ENCODE data around the gene CARMIL1.

The CARMIL1 gene

GRCh38 chr6:25450469-25451198, 171.5 kb downstream of the CARMIL1 start:
- Histone ChIP-seq H3K4me3 (peak overlapping the region in 1 of 7 experiments; percentile 4), H3K27ac (peak overlapping the region in 4 of 21 experiments; percentile 45 to 75 (median 52))

- Histone ChIP-seq H3K4me3 (peak overlapping the region in 2 of 7 experiments; percentile 4 to 5), H3K27ac (peak overlapping the region in 3 of 21 experiments; percentile 7 to 75 (median 51))
Measured at GRCh38 chr6:25452031-25452430, 172.9 kb downstream of the CARMIL1 start.

GRCh38 chr6:25453288-25453687, 174.1 kb downstream of the CARMIL1 start:
- Histone ChIP-seq H3K4me3 (no peak overlapping the region), H3K27ac (peak overlapping the region in 3 of 21 experiments; percentile 10 to 30 (median 19))

- H3K27ac ChIP-seq = peak overlapping the region in 1 of 21 experiments; percentile 10
- H3K4me3 ChIP-seq = no peak overlapping the region
Measured at GRCh38 chr6:25454136-25454535, 175.0 kb downstream of the CARMIL1 start.

GRCh38 chr6:25456249-25457040, 177.3 kb downstream of the CARMIL1 start:
- no peak overlapping the region for H3K4me3 ChIP-seq
- no peak overlapping the region for H3K27ac ChIP-seq

- Histone ChIP-seq H3K27ac (no peak overlapping the region), H3K4me3 (no peak overlapping the region)
Measured at GRCh38 chr6:25457516-25457915, 178.3 kb downstream of the CARMIL1 start.

GRCh38 chr6:25458485-25458884, 179.3 kb downstream of the CARMIL1 start:
- H3K27ac ChIP-seq = no peak overlapping the region
- H3K4me3 ChIP-seq = no peak overlapping the region

- no peak overlapping the region for H3K4me3 ChIP-seq
- no peak overlapping the region for H3K27ac ChIP-seq
Measured at GRCh38 chr6:25462235-25462897, 183.2 kb downstream of the CARMIL1 start.

GRCh38 chr6:25463441-25463840, 184.3 kb downstream of the CARMIL1 start:
- Histone ChIP-seq H3K4me3 (no peak overlapping the region), H3K27ac (no peak overlapping the region)

- Histone ChIP-seq H3K27ac (no peak overlapping the region), H3K4me3 (no peak overlapping the region)
Measured at GRCh38 chr6:25464225-25464624, 185.1 kb downstream of the CARMIL1 start.

- Histone ChIP-seq H3K27ac (no peak overlapping the region), H3K4me3 (no peak overlapping the region)
Measured at GRCh38 chr6:25465941-25466340, 186.8 kb downstream of the CARMIL1 start.

GRCh38 chr6:25468881-25469280, 189.7 kb downstream of the CARMIL1 start:
- H3K4me3 ChIP-seq = no peak overlapping the region
- no peak overlapping the region for H3K27ac ChIP-seq

GRCh38 chr6:25469797-25470388, 190.7 kb downstream of the CARMIL1 start:
- no peak overlapping the region for H3K27ac ChIP-seq
- no peak overlapping the region for H3K4me3 ChIP-seq

- H3K4me3 ChIP-seq = no peak overlapping the region
Measured at GRCh38 chr6:25472306-25472705, 193.1 kb downstream of the CARMIL1 start.

GRCh38 chr6:25472906-25473305, 193.7 kb downstream of the CARMIL1 start:
- Histone ChIP-seq H3K27ac (no peak overlapping the region), H3K4me3 (no peak overlapping the region)

More at GRCh38 chr6:25472306-25472705, 193.1 kb downstream of the CARMIL1 start:
- H3K27ac ChIP-seq = no peak overlapping the region

- Histone ChIP-seq H3K27ac (no peak overlapping the region), H3K4me3 (no peak overlapping the region)
Measured at GRCh38 chr6:25473447-25473846, 194.3 kb downstream of the CARMIL1 start.

- H3K27ac ChIP-seq = no peak overlapping the region
- H3K4me3 ChIP-seq = no peak overlapping the region
Measured at GRCh38 chr6:25476126-25476525, 197.0 kb downstream of the CARMIL1 start.

GRCh38 chr6:25477006-25477590, 197.9 kb downstream of the CARMIL1 start:
- no peak overlapping the region for H3K4me3 ChIP-seq
- no peak overlapping the region for H3K27ac ChIP-seq

- Histone ChIP-seq H3K27ac (no peak overlapping the region), H3K4me3 (no peak overlapping the region)
Measured at GRCh38 chr6:25478973-25479372, 199.8 kb downstream of the CARMIL1 start.

GRCh38 chr6:25481267-25481666, 202.1 kb downstream of the CARMIL1 start:
- Histone ChIP-seq H3K4me3 (no peak overlapping the region), H3K27ac (no peak overlapping the region)
